T-helper 9 cell (primary cell): ENCODE data around the gene AGAP3.

Experiments
- DNase-seq: peaks from one replicate; pipeline ENCODE4 v3.0.0-alpha.2; 2020

Gene AGAP3

DNA sequence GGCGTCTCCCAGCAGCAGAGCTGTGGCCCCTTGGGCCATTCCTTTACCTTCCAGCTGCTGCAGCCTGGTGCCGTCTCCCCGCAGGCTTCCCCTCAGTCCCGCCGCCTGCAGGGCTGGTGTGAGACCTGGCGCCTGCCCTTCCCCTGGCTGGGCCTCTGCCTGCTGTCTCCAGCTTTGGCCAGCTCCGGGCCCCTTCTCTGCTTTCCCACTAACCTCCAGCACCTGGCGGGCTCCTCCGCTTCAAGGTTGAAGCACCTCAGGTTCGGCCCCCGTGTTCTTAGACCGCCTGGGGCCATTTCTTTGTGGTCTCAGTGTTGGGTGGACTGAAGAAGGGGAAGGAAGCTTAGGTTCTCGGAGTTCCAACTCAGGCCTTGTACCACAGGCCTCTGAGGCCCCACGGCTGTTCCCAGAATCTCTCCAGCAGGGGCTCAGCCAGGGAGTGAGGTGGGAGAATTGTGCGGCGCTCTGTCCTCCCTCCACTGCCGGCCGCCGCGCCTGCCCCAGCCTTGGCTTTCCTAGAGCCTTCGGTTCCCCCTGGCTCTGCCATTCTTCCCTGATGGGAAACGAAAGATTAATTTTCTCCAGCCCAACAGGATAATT is 50.9 kb downstream of the AGAP3 start:
- DNase-seq = no peak

- no peak for DNase-seq
Measured at GRCh38 chr7:151137791-151138152, 51.5 kb downstream of the AGAP3 start.

- no peak for DNase-seq
Measured at GRCh38 chr7:151138153-151138851, 52.0 kb downstream of the AGAP3 start.

DNA sequence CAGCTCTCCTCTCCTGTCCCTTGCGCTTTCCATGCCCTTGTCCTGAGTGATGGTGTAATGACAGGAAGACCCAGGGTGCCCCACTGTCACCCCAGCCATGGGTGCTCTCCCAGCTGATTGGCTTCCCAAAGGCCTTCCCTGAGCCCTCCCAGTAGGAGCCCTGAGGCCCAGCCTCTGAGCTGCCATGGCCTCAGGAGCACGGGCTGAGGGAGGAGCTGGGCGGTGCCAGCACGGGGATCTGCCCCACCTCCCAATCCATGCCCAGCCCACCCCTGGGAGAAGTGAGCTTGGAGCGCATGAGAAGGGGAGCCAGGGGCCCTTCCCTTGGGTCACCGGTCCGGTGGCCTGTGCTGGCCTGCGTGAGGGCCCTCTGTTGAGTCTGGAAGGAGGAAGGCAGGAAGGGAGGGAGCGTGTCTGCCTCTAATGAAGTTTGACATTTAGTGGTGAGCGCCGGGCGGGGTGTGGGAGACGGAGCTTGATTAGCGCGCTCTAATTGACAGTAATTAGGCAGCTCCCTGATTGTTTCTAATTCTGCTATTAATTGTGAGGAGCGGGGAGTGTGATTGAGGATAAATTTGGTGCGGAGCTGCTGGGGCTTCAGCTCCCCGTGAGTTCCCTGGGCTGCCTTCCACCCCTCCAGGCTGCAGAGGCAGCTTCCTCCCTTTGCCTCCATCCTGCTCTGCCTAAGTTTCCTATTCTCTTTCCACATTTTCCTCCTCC is 53.0 kb downstream of the AGAP3 start:
- no peak for DNase-seq

GRCh38 chr7:151139791-151140190 is 53.5 kb downstream of the AGAP3 start:
- DNase-seq = no peak

DNA sequence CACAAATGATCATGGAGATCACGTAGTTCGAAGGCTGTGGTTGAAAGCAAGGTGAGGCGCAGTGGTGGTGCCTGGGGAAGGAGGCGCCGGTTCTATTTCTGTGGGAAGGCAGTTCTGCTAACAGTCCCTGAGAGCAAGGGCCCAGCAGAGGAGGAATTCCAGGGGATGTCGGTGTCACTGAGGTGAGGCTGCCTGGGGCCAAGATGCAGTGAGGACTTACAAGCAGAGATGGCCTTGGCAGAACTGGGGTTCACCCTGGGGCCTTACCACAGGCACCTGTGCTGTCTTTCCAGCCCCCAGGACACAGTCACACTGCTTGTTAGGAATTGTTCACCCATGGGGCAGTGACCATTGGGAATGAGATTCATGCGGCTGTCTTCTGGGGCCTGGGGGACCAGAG is 54.6 kb downstream of the AGAP3 start:
- no peak for DNase-seq

DNA sequence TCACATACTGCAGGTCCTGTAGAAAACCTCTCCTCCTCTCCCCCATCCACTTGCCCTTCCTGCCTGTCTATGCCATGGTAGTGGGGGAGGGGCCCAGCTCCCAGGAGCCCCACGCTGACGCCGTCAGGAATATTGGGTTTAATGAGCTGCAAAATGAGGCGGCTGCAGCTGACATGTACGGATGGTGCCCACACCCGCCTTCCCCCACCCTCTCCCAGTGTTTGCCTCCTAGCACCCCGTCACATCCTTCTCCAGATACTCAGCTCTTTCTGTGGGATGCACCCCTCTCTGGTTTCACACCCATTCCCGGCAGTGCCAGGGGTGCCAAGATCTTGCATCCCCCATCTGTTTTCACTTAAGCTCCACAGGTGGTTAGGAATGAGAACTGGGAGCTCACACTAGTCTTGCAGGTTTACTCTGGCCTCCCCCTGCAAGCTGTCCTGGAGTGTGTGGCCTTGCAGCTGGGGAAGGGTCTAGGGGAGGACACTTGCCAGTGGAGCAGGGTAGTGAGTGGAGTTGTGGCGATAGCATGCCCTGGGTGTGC is 55.1 kb downstream of the AGAP3 start:
- no peak for DNase-seq

- no peak for DNase-seq
Measured at GRCh38 chr7:151141855-151142685, 55.8 kb downstream of the AGAP3 start.

GRCh38 chr7:151142686-151143040 is 56.4 kb downstream of the AGAP3 start:
- no peak for DNase-seq

- no peak for DNase-seq
Measured at GRCh38 chr7:151143261-151144015, 57.2 kb downstream of the AGAP3 start.

DNA sequence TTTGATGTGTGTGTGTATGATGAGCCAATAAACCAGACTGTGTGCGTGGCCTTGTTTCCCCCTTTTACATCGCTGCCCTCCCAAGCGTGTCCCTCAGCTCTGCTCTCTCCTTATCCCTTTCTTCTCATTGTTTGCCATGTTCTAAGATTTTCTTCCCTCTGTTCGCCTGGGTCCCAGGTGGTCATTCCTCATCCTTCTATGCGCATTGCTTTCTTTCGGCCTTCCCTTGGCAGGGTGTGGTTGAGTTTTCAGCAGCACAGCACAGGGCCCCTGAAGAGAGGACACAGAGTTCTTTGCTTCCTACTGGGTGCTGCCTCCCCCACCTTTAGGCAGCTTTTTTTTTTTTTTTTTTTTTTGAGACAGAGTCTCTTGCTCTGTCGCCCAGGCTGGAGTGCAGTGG is 58.1 kb downstream of the AGAP3 start:
- no peak for DNase-seq

DNA sequence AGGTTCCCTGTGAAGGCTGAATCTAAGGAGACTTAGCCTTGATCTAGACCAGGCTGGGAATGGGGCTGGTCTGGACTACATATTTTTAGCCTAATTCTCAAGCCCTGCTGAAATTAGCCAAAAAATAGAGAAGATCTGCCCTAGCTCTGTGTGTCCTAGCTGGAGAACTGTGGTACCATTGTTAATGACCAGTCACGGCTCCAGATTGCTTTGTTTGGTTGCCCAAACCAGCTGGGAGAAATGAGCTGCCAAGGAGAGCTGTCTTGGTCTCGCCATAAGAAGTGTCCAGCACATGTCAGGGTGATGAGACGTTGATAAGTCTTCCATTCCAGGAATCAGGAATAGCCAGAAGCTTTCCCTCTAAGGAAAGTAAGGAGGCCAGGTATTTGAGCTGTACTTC is 60.5 kb downstream of the AGAP3 start:
- no peak for DNase-seq

DNA sequence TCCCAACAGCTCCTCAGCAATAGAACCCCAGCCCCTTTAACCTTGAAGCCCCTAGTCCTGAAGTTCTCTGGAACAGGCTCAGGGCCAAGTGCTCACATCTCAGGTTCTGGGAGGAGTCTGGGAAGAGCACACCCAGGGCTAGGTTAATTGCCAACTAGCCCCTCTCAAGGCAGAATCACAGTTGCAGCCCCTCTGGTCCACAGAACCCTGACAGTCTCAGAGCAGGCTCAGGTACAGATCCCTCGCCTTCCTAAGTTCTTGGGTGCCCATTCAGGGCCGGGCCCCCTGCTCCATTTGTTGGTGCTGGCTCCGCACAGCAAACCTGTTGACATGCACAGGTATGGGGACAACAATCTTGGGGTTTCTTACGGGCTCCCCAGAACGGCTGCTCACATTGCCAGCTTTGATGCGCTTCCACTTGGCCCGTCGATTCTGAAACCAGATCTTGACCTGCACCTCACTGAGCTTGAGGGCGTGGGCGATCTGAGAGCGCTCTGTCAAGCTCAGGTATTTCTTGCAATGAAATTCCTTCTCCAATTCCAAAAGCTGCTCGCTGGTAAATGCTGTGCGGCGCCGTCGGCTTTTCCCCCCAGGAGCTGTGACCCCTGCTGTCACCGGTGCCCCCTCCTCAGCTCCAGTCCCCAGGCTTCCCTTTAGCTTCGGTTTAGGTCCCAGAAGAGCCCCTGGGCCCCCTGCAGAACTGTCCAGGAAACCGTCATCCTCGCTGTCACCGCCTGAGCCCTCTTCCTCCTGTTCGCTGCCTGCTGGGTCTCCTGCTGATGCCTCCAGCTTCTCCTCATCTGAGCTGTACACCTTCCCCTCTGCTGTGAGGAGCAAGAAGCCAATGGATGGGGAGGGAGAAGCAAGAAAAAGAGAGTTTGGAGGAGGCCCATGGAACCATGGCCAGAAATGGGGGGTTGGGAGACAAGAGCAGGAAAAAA is 62.3 kb downstream of the AGAP3 start:
- DNase-seq = no peak

- DNase-seq = no peak
Measured at GRCh38 chr7:151150388-151150787, 64.1 kb downstream of the AGAP3 start.

DNA sequence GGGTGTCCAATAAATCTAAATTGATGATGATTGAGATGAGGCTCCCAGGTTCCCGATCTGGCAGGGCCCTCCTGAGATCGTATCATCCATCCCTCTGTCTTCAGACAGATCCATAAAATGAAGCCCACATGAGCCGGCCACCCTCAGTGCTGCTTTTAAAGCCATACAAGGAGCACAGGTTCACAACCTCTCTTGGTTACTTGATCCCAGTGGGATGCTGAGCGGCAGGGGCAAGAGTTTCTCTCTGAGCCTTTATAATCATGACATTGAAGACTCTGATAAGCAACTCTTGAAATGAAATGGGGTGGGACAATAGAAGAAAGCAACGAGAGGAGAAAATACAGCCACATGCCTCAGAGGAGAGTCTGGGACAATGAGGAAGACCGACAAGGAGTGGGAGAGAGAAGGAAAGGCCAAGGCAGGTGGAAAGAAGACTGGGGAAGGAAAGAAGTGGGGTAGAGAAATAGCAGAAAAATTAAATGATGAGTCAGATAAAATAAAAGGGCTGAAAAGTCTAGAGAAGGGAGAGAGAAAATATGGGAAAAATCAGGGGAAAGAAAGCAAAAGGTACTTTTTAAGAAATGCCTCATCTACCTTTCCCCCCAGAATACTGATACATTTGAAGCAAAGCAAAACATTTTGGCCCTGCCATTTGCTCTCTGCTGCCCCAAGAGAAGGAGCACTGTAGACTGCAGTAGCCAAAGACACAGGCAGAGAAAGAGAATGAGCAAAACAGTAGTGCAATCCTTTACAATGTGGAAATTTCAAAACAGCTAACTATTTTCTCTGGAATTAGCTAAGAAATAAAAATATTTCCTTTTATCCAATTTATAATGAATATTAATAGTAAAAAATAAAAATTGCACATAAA is 66.6 kb downstream of the AGAP3 start:
- DNase-seq = no peak

- no peak for DNase-seq
Measured at GRCh38 chr7:151157645-151158329, 71.5 kb downstream of the AGAP3 start.

- no peak for DNase-seq
Measured at GRCh38 chr7:151161757-151162156, 75.5 kb downstream of the AGAP3 start.

DNA sequence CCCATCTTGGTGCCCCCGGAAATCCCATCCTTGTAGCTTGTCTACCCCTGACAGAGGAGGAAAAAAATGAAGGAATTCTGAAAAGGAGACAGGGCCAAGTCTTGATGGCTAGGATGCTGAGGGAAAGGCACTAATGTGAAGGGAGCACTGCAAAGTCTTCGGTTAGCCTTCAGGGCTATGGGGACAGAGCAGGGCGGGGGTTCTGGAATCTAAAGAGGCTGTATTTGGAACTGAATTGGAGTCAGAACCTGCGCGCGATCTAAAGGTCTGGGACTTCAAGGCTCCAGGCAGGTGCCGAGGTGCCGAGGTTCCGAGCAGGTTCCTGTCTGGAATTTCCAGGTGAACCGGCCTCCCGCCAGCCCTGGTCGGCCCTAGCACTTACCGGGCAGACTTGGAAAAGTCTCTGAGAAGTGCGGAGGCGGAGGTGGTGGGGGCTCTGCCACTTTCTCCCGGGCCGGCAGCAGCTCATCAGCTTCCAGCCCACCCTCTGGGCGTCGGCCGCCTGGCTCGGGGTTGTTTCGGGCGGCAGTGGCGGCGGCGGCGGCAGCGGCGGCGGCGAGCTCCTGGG is 80.4 kb downstream of the AGAP3 start:
- DNase-seq = no peak
